Activated naive CD4-positive, alpha-beta T cell treated with anti-CD3 and anti-CD28 coated beads, Interleukin-2, amount 10 ng/mL, durations not matched to agents 7 days and 5 days (primary cell): ENCODE data around the gene PFKFB2.
A peak's percentile ranks its signal among the peaks of the same experiment; 100 is the strongest.

Source experiments
- CTCF ChIA-PET: fragments of 350-600 bp; sonication (Branson Sonifier 250); formaldehyde crosslinking; loops from one replicate; lab custom pipeline; 2021; ENCODE audit warnings: antibody characterized with exemption; lab: Charles Lee
- DNase-seq: peaks from one replicate; pipeline ENCODE4 v3.0.0-alpha.2; 2020
- H3K27ac Mint-ChIP-seq: one replicate; pipeline ENCODE4 v1.8.0; 2021; ENCODE audit warnings: mild to moderate bottlenecking, moderate library complexity, mixed read lengths
- H3K27me3 Mint-ChIP-seq: one replicate; pipeline ENCODE4 v1.8.0; 2021; ENCODE audit warnings: mild to moderate bottlenecking, mixed read lengths
- H3K36me3 Mint-ChIP-seq: one replicate; pipeline ENCODE4 v1.8.0; 2021; ENCODE audit warnings: mixed read lengths
- H3K4me1 Mint-ChIP-seq: one replicate; pipeline ENCODE4 v1.8.0; 2021; ENCODE audit warnings: mixed read lengths
- H3K4me3 Mint-ChIP-seq: one replicate; pipeline ENCODE4 v1.8.0; 2021; ENCODE audit warnings: mild to moderate bottlenecking, moderate library complexity, mixed read lengths
- H3K9me3 Mint-ChIP-seq: one replicate; pipeline ENCODE4 v1.8.0; 2021; ENCODE audit warnings: mixed read lengths

PFKFB2 gene

GRCh38 chr1:207084232-207084631, 31.2 kb downstream of the PFKFB2 start:
- peaks cover 17% of the 10 kb centered on the region for H3K27me3 Mint-ChIP-seq

GRCh38 chr1:207084701-207085180, 31.7 kb downstream of the PFKFB2 start:
- H3K4me1 Mint-ChIP-seq = peaks cover 34% of the 10 kb centered on the region

More at GRCh38 chr1:207084232-207084631, 31.2 kb downstream of the PFKFB2 start:
- CTCF ChIA-PET = interaction anchor here (0.6 to 5.4 kb wide), 15 partner anchors 9 to 417 kb away, joined by 3 to 84 read pairs (median 4); partner anchors contain the start of gene CD55
- no peak overlapping the region for H3K27ac Mint-ChIP-seq
- no peak overlapping the region for H3K4me3 Mint-ChIP-seq
- H3K4me1 Mint-ChIP-seq = peaks cover 29% of the 10 kb centered on the region
- no peaks in the 10 kb centered on the region for H3K36me3 Mint-ChIP-seq
- no peaks in the 10 kb centered on the region for H3K9me3 Mint-ChIP-seq
- DNase-seq = no peak

GRCh38 chr1:207085887-207086286, 32.8 kb downstream of the PFKFB2 start:
- H3K4me1 Mint-ChIP-seq = peaks cover 41% of the 10 kb centered on the region
- H3K27ac Mint-ChIP-seq = no peak overlapping the region
- CTCF ChIA-PET = interaction anchor here (5.4 kb wide), 1 partner anchor 320 kb away, joined by 84 read pairs; no protein-coding TSS in a partner anchor
- H3K9me3 Mint-ChIP-seq = no peaks in the 10 kb centered on the region
- H3K4me3 Mint-ChIP-seq = no peak overlapping the region
- H3K27me3 Mint-ChIP-seq = peaks cover 12% of the 10 kb centered on the region
- DNase-seq = no peak
- H3K36me3 Mint-ChIP-seq = no peaks in the 10 kb centered on the region

More at GRCh38 chr1:207084701-207085180, 31.7 kb downstream of the PFKFB2 start:
- Mint-ChIP-seq H3K36me3 (no peaks in the 10 kb centered on the region), H3K4me3 (no peak overlapping the region), H3K27ac (no peak overlapping the region), H3K27me3 (peaks cover 13% of the 10 kb centered on the region), H3K9me3 (no peaks in the 10 kb centered on the region)
- CTCF ChIA-PET = interaction anchor here (0.6 to 5.4 kb wide), 14 partner anchors 10 to 417 kb away, joined by 3 to 84 read pairs (median 5); partner anchors contain the start of gene CD55
- peak; percentile 68 for DNase-seq

- no peak for DNase-seq
Measured at GRCh38 chr1:207088161-207088560, 35.1 kb downstream of the PFKFB2 start.

GRCh38 chr1:207088701-207089626, 35.9 kb downstream of the PFKFB2 start, which contains the start of gene C4BPB:
C4BPB (plus strand) TSS chr1:207088860; CDS start chr1:207089532, 672 bp downstream.
- no peaks in the 10 kb centered on the region for H3K36me3 Mint-ChIP-seq
- CTCF ChIA-PET = interaction anchor here (0.9 to 1.7 kb wide), 5 partner anchors 11 to 492 kb away, joined by 3 to 13 read pairs (median 4); partner anchors contain the start of gene PFKFB2
- peak within 1 kb of the TSS; percentile 67 for H3K4me3 Mint-ChIP-seq
- peak; percentile 58 for DNase-seq
- peak within 1 kb of the TSS; percentile 90 for H3K27ac Mint-ChIP-seq
- no peaks in the 10 kb centered on the region for H3K9me3 Mint-ChIP-seq
- peaks cover 48% of the 10 kb centered on the region for H3K4me1 Mint-ChIP-seq
- peaks cover 7% of the 10 kb centered on the region for H3K27me3 Mint-ChIP-seq

More at GRCh38 chr1:207088161-207088560, 35.1 kb downstream of the PFKFB2 start:
- H3K36me3 Mint-ChIP-seq = no peaks in the 10 kb centered on the region
- H3K4me1 Mint-ChIP-seq = peaks cover 48% of the 10 kb centered on the region
- H3K9me3 Mint-ChIP-seq = no peaks in the 10 kb centered on the region
- H3K4me3 Mint-ChIP-seq = no peak overlapping the region
- H3K27ac Mint-ChIP-seq = peak overlapping the region; percentile 90
- CTCF ChIA-PET = interaction anchor here (1.7 kb wide), 1 partner anchor 317 kb away, joined by 13 read pairs; no protein-coding TSS in a partner anchor
- peaks cover 11% of the 10 kb centered on the region for H3K27me3 Mint-ChIP-seq

GRCh38 chr1:207089627-207090355, 36.7 kb downstream of the PFKFB2 start:
- Mint-ChIP-seq H3K27ac (peak overlapping the region; percentile 90), H3K9me3 (no peaks in the 10 kb centered on the region), H3K4me1 (peaks cover 42% of the 10 kb centered on the region), H3K4me3 (peak overlapping the region; percentile 67), H3K36me3 (no peaks in the 10 kb centered on the region), H3K27me3 (peaks cover 3% of the 10 kb centered on the region)
- DNase-seq = no peak
- CTCF ChIA-PET = interaction anchor here (0.9 to 1.7 kb wide), 5 partner anchors 11 to 491 kb away, joined by 3 to 13 read pairs (median 4); partner anchors contain the start of gene PFKFB2

GRCh38 chr1:207091200-207091908, 38.3 kb downstream of the PFKFB2 start:
- Mint-ChIP-seq H3K36me3 (peaks cover 1% of the 10 kb centered on the region), H3K4me3 (no peak overlapping the region), H3K27ac (no peak overlapping the region), H3K27me3 (no peaks in the 10 kb centered on the region), H3K9me3 (no peaks in the 10 kb centered on the region), H3K4me1 (peaks cover 33% of the 10 kb centered on the region)
- no peak for DNase-seq
- CTCF ChIA-PET = no interaction called here

- no peaks in the 10 kb centered on the region for H3K27me3 Mint-ChIP-seq
- peaks cover 34% of the 10 kb centered on the region for H3K4me1 Mint-ChIP-seq
- H3K36me3 Mint-ChIP-seq = peaks cover 6% of the 10 kb centered on the region
- no peak overlapping the region for H3K4me3 Mint-ChIP-seq
- peaks cover 3% of the 10 kb centered on the region for H3K9me3 Mint-ChIP-seq
- CTCF ChIA-PET = no interaction called here
- H3K27ac Mint-ChIP-seq = no peak overlapping the region
- DNase-seq = no peak
Measured at GRCh38 chr1:207093944-207094343, 40.9 kb downstream of the PFKFB2 start.

GRCh38 chr1:207097871-207098324, 44.8 kb downstream of the PFKFB2 start:
- CTCF ChIA-PET = interaction anchor here (1.0 kb wide), 1 partner anchor 224 kb away, joined by 6 read pairs; the partner anchor contains the start of gene CD55
- Mint-ChIP-seq H3K4me3 (no peak overlapping the region), H3K27ac (peak overlapping the region; percentile 64), H3K36me3 (peaks cover 8% of the 10 kb centered on the region), H3K4me1 (peaks cover 12% of the 10 kb centered on the region), H3K27me3 (no peaks in the 10 kb centered on the region), H3K9me3 (peaks cover 3% of the 10 kb centered on the region)
- peak; percentile 29 for DNase-seq

GRCh38 chr1:207101720-207102119, 48.6 kb downstream of the PFKFB2 start:
- H3K4me3 Mint-ChIP-seq = no peak overlapping the region
- peaks cover 8% of the 10 kb centered on the region for H3K27me3 Mint-ChIP-seq
- DNase-seq = no peak
- peaks cover 6% of the 10 kb centered on the region for H3K36me3 Mint-ChIP-seq
- peaks cover 10% of the 10 kb centered on the region for H3K4me1 Mint-ChIP-seq
- CTCF ChIA-PET = no interaction called here
- H3K27ac Mint-ChIP-seq = no peak overlapping the region
- peaks cover 3% of the 10 kb centered on the region for H3K9me3 Mint-ChIP-seq

GRCh38 chr1:207102146-207102545, 49.1 kb downstream of the PFKFB2 start:
- H3K27me3 Mint-ChIP-seq = peaks cover 8% of the 10 kb centered on the region
- DNase-seq = no peak
- no peak overlapping the region for H3K27ac Mint-ChIP-seq
- peaks cover 10% of the 10 kb centered on the region for H3K4me1 Mint-ChIP-seq
- no peak overlapping the region for H3K4me3 Mint-ChIP-seq
- H3K9me3 Mint-ChIP-seq = peaks cover 3% of the 10 kb centered on the region
- H3K36me3 Mint-ChIP-seq = peaks cover 6% of the 10 kb centered on the region
- CTCF ChIA-PET = no interaction called here

- Mint-ChIP-seq H3K27ac (no peak overlapping the region), H3K9me3 (peaks cover 3% of the 10 kb centered on the region), H3K4me1 (peaks cover 6% of the 10 kb centered on the region), H3K36me3 (peaks cover 4% of the 10 kb centered on the region), H3K4me3 (no peak overlapping the region), H3K27me3 (peaks cover 8% of the 10 kb centered on the region)
- CTCF ChIA-PET = no interaction called here
- no peak for DNase-seq
Measured at GRCh38 chr1:207102659-207103058, 49.6 kb downstream of the PFKFB2 start.

- DNase-seq = no peak
Measured at GRCh38 chr1:207103892-207104373, 50.9 kb downstream of the PFKFB2 start, which contains the start of gene C4BPA. C4BPA (plus strand) TSS chr1:207104233; CDS start chr1:207113026, 8,793 bp downstream.

More at GRCh38 chr1:207103892-207104373, 50.9 kb downstream of the PFKFB2 start, which contains the start of gene C4BPA:
- H3K4me3 Mint-ChIP-seq = no peak within 1 kb of the TSS
- CTCF ChIA-PET = no interaction called here
- H3K27me3 Mint-ChIP-seq = peaks cover 8% of the 10 kb centered on the region
- peaks cover 2% of the 10 kb centered on the region for H3K36me3 Mint-ChIP-seq
- H3K4me1 Mint-ChIP-seq = no peaks in the 10 kb centered on the region
- no peaks in the 10 kb centered on the region for H3K9me3 Mint-ChIP-seq
- no peak within 1 kb of the TSS for H3K27ac Mint-ChIP-seq
